Bone marrow (tissue), 2 donors: ENCODE data around the gene SHISAL1.

Experiments used
- DNase-seq, 2 donors: peaks; one replicate each; lab custom pipeline; 2025; lab: John Stamatoyannopoulos, UW

SHISAL1 gene

GRCh38 chr22:44207981-44208317 is 104.8 kb downstream of the SHISAL1 start:
- DNase-seq = no peak

DNA sequence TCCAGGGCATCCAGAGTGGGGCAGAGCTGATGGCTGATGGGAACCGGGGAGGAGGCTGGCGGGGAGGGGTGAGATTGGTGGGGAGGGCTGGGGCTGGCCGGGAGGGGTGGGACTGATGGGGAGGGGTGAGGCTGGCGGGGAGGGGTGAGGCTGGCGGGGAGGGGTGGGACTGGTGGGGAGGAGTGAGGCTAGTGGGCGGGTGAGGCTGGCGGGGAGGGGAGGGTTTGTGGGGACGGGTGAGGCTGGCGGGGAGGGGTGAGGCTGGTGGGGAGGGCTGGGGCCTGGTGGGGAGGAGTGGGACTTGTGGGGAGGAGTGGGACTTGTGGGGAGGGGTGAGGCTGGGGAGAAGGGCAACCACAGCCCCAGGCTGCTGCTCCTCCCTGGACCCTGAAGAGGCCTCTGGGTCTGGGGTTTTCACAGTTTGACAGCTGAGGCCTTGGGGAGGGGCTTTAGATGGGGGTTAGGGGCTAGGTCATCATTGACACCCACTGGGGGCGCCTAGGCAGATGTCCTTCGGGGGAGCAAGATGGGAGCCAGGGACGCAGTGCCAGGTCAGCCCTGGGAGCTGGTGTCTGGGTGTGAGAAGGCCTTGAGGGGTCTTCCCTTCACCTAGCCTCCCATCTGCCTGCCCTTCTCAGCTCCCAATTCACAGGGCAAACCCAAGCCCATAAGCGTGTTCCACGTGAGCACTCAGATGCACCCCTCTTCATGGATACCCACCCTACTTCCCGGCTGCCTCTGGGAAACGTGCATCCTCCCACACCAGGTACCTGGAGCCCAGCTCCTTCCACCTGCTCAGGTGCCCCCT is 105.4 kb downstream of the SHISAL1 start:
- no peak for DNase-seq

GRCh38 chr22:44206696-44207095 is 106.1 kb downstream of the SHISAL1 start:
- no peak for DNase-seq

GRCh38 chr22:44206330-44206645 is 106.5 kb downstream of the SHISAL1 start:
- no peak for DNase-seq

GRCh38 chr22:44205516-44206329 is 107.0 kb downstream of the SHISAL1 start:
- DNase-seq = no peak

DNA sequence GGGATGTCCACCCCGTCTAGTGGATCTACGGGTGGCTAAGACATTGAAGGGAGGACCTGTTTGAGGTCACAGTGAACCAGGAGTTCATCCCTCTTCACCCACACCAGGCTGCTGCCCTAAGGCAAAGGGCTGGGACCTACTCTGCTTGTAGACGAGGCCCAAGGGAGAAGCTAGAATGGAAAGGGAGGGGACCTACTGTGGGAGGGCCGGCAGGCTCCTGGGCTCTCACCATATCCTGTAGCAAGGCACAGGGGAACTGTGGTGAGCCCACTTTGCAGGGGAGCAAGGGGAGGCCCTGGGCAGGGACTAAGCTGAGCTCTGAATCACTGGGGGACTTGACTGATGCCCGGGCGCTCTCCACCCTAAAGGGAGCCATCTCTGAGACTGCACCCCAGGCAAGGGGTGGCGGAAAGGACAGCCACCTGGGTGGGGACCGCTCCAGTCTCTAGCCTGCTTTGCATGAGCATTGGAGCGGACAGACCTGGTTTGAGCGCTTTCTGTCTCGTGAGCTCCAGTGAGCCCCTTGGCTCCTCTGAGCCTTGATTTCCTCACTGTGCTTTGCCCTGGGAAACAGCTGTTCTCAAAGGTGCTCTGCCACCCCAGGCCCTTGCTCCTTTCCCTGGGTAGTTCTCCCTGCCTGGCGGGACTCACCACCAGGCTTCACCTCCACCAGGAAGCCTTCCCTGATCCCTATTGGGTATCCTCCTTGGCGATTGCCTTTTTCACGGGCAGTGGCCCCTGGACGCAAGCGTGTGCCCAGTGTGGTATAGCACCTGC is 107.8 kb downstream of the SHISAL1 start:
- no peak for DNase-seq

- no peak for DNase-seq
Measured at GRCh38 chr22:44203203-44203602, 109.5 kb downstream of the SHISAL1 start.

DNA sequence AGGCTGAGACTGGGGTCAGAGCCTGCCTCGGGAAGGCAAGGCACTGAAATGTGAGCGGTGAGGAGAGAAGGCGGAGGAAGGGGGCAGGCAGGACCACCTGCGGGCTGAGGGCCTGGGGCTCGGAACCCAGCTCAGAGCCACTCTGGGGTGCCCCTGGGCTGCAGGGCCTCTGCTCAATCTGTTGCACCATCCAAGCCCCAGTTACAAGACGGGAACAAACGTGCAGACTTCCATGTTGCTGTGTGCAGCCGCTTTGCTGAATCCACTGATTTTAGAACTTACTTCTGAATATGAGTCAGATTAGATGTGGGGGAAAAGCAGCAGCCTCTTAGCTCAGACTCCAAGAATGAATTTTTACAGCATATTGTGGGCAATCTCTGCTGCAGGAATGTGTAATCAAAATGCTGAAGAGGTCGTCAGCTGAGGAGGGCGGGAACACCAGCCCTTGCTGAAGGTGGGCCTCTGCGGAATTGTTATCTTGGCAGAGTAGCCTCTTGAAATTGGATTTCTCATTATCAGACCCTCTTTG is 110.4 kb downstream of the SHISAL1 start:
- no peak for DNase-seq

DNA sequence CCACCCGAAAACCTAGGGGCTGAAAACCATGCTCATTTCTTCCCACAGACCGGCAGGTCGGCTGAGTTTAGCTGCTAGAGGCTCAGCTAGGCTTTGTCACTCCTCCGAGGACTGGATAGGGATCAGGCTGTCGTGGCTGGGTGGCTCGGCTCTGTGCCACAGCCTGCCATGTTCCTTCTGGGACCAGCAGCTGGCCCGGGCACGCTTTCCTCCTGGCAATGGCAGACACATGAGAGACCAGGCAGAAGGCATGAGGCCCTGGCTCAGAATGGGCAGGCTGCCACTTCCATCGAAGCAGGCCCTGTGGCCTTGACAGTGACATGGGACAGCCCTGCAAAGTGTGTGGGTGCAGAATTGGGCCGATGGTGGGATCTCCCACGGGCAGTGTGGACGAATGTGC is 111.1 kb downstream of the SHISAL1 start:
- DNase-seq = no peak

DNA sequence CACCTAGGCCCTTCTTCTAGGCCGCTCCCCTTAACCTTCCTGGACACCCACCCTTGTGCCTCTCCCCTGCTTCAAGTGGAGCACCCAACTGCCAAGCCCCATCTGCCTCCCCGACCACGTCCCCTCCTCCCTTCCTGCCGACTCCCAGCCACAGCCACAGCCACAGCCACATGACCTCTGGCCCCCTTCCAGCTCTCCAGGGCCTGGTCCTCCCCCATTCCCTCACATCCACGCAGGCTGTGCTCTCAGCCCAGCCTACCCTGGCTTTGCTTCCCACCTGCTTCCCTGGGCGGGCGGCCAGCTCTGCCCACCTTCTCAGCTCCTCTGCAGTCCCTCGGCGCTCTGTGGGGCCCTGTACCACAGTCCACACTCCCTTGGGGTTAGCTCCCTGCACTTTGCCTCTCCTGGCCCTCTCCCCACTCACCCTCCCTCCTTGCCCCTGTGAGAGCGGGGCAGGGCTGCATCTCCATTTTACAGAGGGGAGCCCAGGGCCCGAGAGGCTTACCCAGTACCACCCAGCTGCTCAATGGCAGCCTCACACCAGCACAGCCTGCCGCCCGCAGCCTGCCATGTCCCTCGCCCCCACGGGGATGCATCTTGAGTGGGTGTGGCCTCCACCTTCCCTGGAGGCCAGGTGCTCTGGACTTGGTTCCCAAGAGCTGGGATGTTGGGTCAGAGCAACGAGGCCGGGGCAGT is 111.7 kb downstream of the SHISAL1 start:
- no peak for DNase-seq

DNA sequence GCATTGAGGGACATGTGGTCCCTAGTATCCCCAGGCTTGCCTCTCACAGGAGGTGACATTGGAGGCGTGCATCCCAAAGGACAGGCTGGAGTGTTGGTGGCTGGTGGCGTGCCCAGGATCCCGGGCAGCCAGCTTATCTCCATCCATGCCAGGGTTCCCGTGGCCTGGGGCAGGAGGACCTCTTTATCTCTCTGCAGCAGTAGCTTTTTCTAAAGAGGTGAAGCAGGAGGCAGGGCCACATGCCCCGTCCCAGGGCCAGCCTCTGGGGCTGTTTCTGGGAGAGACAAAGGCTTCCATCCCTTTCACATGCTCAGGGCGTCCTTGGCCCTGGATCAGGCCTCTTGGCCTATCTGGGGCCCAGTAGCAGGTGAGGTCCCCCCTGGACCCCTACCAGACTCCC is 112.3 kb downstream of the SHISAL1 start:
- no peak for DNase-seq

- DNase-seq = no peak
Measured at GRCh38 chr22:44199866-44200265, 112.9 kb downstream of the SHISAL1 start.

- DNase-seq = no peak
Measured at GRCh38 chr22:44199164-44199563, 113.6 kb downstream of the SHISAL1 start.

DNA sequence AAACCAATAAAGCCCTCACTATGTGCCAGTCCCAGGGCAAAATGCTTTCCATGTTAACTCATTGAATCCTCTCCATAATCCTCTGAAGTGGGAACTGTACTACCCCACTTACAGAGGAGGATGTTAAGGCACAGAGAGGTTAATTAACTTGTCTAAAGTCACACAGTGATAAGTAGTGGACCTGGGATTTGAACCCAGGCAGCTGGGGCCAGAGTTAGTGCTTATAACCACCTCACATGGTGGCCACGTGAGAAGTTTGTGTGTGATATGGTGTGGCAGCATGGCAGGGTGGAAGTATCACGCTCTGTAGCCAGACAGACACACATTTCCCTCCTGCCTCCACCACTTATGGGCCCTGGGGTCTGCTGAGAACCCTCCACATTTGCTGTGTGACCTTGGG is 115.5 kb downstream of the SHISAL1 start:
- DNase-seq = no peak

DNA sequence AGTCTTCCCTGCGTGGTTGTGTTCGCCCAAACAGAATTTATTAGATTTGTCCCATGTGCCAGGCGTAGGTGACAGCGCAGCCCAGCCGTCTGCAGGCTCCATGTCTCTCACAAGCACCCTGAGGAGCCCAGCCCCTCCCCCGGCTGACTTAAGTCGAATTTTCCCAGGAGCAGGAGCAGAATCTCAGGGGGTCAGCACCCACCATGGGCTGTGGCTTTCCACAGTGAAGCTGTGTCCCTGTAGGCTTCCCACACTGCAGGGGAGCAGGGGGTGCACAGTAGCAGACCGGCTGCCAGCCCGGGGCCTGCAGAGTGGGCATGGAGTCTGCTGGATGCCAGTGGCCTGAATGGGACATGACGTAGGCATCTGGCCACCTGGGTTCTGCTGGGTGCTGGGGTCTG is 116.0 kb downstream of the SHISAL1 start:
- no peak for DNase-seq

DNA sequence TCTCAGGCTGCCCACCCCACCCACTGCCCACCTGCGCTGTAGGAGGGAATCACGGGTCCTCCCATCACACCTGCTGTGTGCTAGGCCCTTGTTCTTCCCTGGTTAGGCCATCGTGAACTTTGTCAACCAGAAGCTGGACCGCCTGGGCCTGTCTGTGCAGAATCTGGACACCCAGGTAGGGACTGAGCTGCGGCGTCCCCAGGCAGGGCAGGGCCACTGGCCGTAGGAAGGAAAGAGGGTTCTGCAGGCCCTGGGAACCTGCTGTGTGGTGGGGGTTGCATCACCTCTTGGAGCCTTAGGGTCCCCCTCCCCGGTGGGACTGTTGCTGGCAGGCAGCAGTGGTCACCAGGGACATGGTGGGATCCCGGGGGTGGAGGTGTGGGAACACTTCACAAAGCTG is 116.5 kb downstream of the SHISAL1 start:
- DNase-seq = no peak

DNA sequence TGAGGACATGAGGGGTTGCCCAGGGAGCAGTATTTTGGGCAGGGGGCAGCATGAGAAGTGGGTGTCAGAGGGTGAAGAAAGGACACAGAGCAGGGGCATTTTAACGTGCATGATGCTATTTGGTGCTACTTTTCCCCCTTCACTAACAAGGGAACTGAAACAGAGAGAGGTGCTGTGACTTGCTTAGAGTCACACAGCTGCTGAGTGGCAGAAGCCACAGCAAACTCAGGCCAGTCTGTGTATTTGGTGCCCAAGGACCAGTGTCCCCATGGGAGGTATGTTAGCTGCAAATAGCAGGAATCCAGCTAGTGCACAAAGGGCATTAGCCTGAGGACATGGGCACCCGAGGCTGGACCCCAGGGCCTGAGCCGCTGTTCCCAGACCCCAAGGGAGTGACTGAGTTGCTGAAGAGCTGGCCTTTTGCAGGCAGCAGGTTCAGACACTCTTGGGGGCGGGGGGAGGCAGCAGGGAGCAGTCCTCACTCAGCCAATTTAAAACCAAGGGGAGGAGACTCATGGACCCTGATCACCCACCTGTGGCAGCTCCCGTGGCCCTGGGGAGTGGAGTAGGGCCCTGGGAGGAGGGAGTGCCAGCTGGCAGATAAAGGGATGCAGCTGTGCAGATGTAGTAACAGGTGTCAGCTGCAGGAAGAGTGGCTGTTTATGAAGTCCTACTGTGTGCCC is 117.4 kb downstream of the SHISAL1 start:
- no peak for DNase-seq

DNA sequence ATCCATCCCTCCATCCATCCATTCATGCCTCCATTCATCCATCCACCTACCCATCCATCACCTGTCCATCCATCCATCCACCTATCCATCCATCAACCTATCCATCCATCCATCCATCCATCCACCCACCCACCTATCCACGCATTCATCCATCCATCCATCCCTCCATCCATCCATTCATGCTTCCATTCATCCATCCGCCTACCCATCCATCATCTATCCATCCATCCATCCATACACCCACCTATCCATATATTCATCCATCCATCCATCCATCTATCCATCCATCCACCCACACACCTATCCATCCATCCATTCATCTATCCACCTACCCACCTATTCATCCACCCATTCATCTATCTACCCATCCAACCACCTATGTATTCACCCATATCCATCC is 118.2 kb downstream of the SHISAL1 start:
- no peak for DNase-seq
